NAMALWA (cell line): ENCODE results near the gene AOPEP.

ENCODE experiments used
- DNase-seq: peaks from one replicate; pipeline ENCODE4 v3.0.0-alpha.2; 2015; ENCODE audit warnings: low spot score

AOPEP gene

DNA sequence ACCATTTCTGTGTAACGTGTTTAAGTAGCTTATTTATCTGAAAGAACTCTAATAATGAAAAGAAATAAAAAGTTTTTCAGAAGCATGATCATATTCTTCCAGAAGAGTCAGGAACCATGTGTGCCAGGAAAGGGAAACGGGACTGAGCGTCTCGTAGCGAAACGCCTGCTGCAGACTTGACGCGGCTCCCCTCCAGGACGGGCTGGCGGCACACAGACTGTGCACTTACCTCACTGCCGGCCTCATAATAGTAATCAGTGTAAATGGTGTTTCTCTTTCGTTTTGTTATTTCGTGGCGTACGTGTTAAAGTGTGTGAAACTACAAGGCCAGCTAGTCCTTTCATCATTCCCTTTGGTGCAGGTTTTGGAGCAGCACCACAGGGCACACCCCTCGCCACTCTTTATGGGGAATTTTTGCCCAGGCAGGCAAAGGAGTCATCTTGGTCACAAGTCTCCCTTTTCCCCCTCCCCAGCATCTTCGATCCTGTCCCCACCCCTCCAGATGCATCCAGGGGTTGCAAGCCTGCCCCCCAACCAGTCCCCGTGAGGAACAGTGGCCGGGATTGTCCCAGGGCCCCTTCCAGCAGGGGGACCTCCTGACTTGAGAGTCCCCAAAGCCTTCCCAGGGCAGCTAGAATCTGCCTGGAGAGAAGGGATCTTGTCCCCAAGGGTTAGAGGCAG is 357.9 kb downstream of the AOPEP start:
- DNase-seq, result no peak

DNA sequence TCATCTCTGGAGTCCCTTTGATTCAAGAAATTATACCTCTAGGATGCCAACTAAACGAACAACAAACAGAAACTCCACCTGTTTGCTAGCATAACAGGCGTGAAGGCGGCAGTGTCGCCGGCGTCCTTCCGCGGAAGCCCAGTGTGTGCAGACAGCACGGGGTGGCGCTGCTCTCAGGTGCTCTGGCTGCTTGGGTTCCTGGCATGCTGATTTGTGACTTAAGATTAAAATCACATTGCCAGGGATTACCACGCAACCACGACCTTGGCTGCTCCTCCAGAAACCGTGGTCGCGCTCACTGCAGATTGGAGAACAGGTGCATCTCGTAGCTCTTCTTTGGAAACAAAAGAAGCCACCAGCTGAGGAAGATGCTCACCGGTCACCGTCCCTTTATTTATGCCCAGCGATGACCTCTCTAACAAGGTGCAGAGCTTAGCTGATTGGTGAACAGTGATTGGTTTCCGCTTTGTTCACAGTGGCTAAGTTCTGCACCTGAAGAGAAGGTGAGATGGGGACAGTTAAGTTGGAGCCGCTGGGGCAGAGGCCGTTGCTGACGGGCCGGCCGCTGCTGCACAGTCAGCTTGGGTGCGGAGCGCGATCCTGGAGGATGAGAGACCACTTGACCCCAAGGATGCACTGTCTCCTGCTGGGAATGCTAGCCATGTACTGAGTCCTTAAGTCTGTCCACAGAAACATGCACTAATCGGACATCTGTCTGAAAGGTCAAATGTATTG is 358.7 kb downstream of the AOPEP start:
- DNase-seq, result no peak

GRCh38 chr9:95085861-95086563 is 359.5 kb downstream of the AOPEP start:
- DNase-seq, result no peak

DNA sequence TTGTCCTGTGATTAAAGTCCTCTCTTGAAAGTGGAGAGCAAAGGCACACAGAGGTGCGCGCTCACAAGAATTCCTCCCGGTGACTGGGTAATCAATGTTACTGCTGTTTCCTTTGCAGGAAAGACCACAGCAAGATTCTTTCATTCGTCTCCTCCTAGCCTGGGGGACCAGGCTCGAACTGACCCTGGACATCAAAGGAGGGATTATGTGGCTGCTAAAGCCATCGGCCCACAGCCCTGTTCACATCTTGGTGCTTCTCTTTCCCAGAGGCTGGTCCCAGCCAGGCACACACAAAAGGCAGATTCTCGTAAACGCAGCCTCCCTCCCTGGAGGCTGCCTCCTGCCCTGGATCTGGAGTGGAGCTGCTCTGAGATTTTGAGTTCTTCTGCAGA is 360.1 kb downstream of the AOPEP start:
- DNase-seq, result no peak

DNA sequence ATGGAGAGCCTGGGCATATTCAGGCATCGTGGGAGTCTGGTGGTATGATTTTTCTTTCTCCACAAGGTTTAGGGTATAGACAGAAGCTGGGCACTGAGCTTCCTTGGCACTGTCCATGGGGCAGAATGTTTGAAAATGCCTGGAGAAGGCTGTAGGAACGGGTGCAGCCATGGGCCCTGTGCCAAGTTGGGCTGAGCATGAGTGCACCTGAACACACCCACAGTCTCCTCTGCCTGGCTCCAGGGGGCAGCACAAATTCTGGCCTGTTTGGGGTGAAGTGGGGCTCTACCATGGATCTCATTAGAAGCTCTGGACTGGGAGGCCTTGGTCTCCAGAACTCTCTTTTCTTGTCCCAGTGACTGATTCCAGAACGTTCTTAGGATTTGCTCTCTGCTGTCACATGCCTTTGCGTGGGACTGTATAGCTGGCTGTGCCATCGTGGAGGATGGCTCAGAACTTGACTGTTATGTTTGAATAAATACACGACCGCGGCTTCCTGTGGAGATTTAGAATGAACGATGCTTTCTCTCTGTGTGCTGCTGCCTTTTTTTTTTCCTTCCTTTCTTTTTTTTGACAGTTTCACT is 361.3 kb downstream of the AOPEP start:
- DNase-seq, result peak; percentile 52

GRCh38 chr9:95088421-95089161 is 362.1 kb downstream of the AOPEP start:
- no peak for DNase-seq

GRCh38 chr9:95089257-95090022 is 362.9 kb downstream of the AOPEP start:
- no peak for DNase-seq

DNA sequence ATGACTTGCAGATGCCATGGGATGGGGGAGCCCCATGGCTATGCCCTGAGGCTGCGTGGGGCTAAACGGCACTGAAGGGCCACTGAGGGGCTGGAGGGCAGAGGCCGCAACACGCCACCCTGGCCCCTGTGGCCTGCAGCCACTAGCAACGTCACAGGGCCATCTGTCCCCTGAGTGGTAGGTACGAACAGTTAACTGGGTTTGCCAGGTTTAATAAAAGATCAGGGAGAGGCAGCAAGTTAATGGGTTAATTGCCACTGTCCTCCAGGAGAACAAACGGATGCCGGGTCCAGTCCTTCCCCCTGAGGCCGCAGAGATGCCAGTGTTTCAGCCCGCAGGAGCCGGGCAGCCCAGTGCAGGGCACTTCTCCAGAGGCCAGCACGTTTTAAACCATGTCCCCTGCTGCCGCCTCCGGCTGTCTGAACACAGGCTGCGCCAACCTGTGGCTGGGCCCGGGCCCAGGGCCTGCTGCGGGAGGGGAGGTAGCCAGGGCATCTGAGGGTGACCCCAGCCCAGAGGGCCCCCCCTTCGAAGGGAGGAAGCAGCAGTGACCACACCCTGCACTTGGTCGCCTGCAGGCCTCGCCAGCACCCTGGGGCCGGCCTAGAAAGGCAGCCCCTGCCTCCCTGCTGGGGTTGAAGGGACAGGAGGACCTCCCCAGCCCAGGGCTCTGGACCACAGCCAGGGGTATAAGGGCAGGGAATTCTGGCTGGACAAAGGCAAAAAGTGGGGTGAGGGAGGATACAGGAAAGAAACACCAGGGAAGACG is 363.7 kb downstream of the AOPEP start:
- DNase-seq, result no peak

GRCh38 chr9:95090871-95091577 is 364.5 kb downstream of the AOPEP start:
- no peak for DNase-seq

GRCh38 chr9:95091601-95092261 is 365.2 kb downstream of the AOPEP start:
- DNase-seq, result no peak

DNA sequence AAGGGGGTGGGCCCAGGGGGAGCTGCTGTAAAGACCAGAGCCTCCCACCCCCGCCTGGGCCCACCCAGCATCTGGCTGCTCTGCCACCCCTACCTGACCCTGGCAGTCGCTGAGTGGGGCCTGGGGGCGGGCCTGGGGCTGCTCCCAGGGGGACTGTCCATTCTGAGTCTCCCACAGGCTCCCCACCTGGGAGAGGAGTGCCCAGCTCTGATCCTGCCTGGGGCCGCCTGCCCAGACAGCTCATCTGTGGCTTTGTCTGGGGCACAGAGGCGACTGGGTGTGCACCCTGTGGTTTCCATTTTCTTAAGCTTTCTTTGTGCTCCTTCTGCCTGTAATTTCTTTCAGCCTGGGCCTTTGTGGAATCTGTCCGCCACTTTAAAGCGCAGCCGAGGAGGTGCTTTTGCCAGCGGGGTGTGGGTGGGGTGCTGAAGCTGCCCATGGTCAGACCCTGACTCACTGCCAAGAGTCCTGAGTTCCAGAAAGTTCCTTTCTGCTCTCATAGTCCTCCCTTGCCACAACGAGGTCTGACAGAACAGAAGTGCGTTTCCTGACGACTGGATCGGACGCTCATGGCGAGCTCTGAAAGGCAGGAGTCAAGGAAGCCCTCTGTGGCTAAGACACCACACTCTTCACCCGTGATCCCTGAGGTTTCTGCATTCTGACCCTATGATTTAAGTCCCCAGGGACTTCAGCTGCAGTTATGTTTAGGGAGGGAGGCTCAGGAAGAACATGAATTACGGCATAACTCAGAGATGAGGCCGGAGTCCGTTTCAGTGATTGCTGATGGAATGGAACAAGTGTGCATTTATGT is 366.0 kb downstream of the AOPEP start:
- no peak for DNase-seq

- DNase-seq, result no peak
Observed at GRCh38 chr9:95093586-95093985, 367.1 kb downstream of the AOPEP start.

DNA sequence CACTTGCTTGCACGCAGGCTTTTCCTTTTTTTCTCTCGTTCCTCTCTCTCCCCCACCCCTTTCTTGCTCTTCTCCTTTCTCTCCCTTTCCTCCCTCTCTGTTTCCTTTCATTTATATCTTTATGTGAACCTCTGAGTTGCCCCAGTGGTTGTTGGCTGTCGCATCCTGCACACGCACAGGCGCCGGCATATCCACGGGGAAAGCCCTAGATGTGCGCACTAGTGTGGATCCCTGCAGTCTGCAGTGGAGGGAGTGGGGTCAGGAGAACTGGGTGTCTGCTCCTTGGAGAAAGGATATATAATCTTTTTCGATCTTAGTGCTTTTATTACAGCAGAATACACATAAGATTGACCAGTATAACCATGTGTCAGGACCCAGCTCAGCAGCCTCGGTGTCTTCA is 367.5 kb downstream of the AOPEP start:
- DNase-seq, result no peak

DNA sequence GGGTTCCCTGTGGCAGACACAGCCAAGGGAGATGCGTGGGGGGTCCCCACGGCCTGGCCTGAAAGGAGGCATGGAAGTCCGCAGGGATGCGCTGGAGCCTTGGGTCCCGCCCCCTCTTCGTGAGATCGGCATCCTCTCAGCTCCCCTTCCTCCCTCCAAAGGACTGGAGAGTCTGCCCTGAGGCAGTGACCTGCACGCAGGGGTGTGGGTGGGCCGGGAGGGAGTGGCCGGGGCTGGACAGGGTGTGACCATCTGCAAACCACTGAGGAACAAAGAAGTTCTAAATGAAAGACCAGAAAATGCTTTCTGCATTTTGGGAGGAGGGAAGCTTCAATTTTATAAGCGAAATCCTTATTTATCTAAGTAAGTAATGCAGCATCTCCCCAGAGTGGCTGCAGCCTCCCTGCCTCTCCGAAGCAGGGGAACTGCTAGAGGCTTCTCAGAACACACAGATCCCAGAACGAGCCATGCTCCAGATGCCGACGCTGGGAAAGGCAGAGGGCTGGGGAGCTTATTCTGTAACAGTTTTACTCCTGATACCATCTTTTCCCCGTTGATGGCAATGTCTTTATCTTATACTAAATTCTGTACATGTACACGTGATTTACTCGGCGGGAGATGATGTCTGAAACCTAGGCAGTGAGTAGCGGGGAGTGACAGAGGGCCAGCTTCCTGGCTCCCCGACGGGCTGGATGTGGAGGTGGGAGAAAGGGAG is 369.3 kb downstream of the AOPEP start:
- DNase-seq, result no peak

GRCh38 chr9:95096381-95096780 is 369.9 kb downstream of the AOPEP start:
- no peak for DNase-seq

GRCh38 chr9:95096807-95097206 is 370.3 kb downstream of the AOPEP start:
- DNase-seq, result no peak

DNA sequence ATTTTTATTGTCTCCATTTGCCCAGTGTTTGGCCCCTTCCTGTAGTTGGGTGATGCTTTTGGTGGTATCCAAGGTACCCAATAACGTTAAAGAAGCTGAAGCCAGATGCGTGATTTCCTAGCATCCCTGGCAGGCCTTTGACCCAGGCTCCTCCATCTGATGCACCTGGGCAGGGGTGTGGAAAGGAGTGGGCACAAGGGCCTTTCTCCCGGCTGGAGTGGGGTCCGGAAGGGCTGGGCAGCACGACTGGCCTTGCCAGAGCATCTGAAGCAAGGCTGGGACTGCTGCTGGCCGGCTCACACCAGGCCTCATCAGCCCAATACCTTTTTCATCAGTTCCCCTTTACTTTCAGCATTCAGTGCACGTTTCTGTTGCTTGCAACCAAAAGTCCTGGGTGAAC is 370.8 kb downstream of the AOPEP start:
- no peak for DNase-seq

- DNase-seq, result no peak
Observed at GRCh38 chr9:95098391-95098921, 372.0 kb downstream of the AOPEP start.
